Suprapubic skin (tissue), 4 donors: ENCODE results near the gene SRP9. TPM values are rescaled to one million over a fixed set of nuclear protein-coding genes. Genes with fewer than 3 reads are reported as not detected.
"Not testable (repeated sequence)": the region's sequence is repeated elsewhere in the genome, so short reads cannot be mapped to it uniquely, and the experiment has no call there.

Experiments used
- DNase-seq, 2 donors: peaks; one replicate each; pipeline ENCODE4 v3.0.0-alpha.2; 2019; ENCODE audit warnings: low spot score in 2 of 2
- H3K27ac ChIP-seq: fragments of 200-600 bp; sonication (generic); one replicate; pipeline ENCODE4 v1.5.1; 2019
- H3K27me3 ChIP-seq: fragments of 200-600 bp; sonication (generic); one replicate; pipeline ENCODE4 v1.5.1; 2019
- H3K36me3 ChIP-seq: fragments of 200-600 bp; sonication (generic); one replicate; pipeline ENCODE4 v1.5.1; 2019
- H3K4me1 ChIP-seq: fragments of 200-600 bp; sonication (generic); one replicate; pipeline ENCODE4 v1.5.1; 2019
- H3K4me3 ChIP-seq: fragments of 200-600 bp; sonication (generic); one replicate; pipeline ENCODE4 v1.5.1; 2019; ENCODE audit warnings: mild to moderate bottlenecking
- H3K9me3 ChIP-seq: fragments of 200-600 bp; sonication (generic); one replicate; pipeline ENCODE4 v1.5.1; 2019
- CTCF ChIP-seq, 2 donors: fragments of 200-600 bp in 1 of 2; fragments of 450-650 bp in 1 of 2; sonication (generic) in 1 of 2; IDR thresholded peaks; one replicate each; pipeline ENCODE4 v1.5.1; 2016 to 2019; ENCODE audit warnings: antibody characterized with exemption in 2 of 2, mild to moderate bottlenecking in 1 of 2, moderate library complexity in 1 of 2
- EP300 ChIP-seq: sonication (generic); formaldehyde crosslinking; IDR thresholded peaks from one replicate; pipeline ENCODE4 v1.6.1; 2017; ENCODE audit warnings: antibody characterized with exemption
- POLR2A ChIP-seq, 2 donors: fragments of 450-650 bp; IDR thresholded peaks; one replicate each; pipeline ENCODE4 v1.6.1; 2017; ENCODE audit warnings: antibody characterized with exemption in 2 of 2, mild to moderate bottlenecking in 2 of 2, moderate library complexity in 2 of 2
- POLR2AphosphoS5 ChIP-seq, 3 donors: sonication (generic); formaldehyde crosslinking; IDR thresholded peaks; one replicate each; pipeline ENCODE4 v1.6.1; 2017; ENCODE audit warnings: antibody characterized with exemption in 3 of 3
- WGBS: methylation state at CpG from one replicate; pipeline ENCODE4 v1.1.5; 2018; 5-methylcytosine and 5-hydroxymethylcytosine counted together
- total RNA-seq, 4 donors: library from RNA; depleted of rRNA; stranded (reverse); fragments of >200 nt; gene quantifications; one replicate each; pipeline ENCODE4 v1.1.0, GENCODE V29; 2016

The SRP9 gene
- total RNA-seq, 4 donors from 2014 or later = 139 to 162 (median 144) TPM

GRCh38 chr1:225830841-225831240 lies 53.2 kb downstream of the SRP9 start:
- WGBS = 83% methylated on average over 6 of the region's 6 CpGs
- H3K27ac ChIP-seq = no peak overlapping the region
- peaks cover 46% of the 10 kb centered on the region for H3K36me3 ChIP-seq
- peaks cover 14% of the 10 kb centered on the region for H3K4me1 ChIP-seq
- TF ChIP-seq POLR2A (IDR thresholded peaks at IDR 0.05) (no peak), POLR2AphosphoS5 (IDR thresholded peaks at IDR 0.05) (no peak), EP300 (no peak), CTCF (IDR thresholded peaks at IDR 0.05) (no peak)
- no peaks in the 10 kb centered on the region for H3K9me3 ChIP-seq
- DNase-seq = no peak
- no peak overlapping the region for H3K4me3 ChIP-seq
- no peaks in the 10 kb centered on the region for H3K27me3 ChIP-seq

- Histone ChIP-seq H3K27me3 (no peaks in the 10 kb centered on the region), H3K27ac (peak overlapping the region; percentile 64), H3K36me3 (peaks cover 57% of the 10 kb centered on the region), H3K9me3 (no peaks in the 10 kb centered on the region), H3K4me1 (peaks cover 6% of the 10 kb centered on the region), H3K4me3 (no peak overlapping the region)
- TF ChIP-seq EP300 = no peak
- no peak for TF ChIP-seq POLR2A (IDR thresholded peaks at IDR 0.05)
- no peak for TF ChIP-seq CTCF (IDR thresholded peaks at IDR 0.05)
- peak in 1 of 3 donors; percentile 60 for TF ChIP-seq POLR2AphosphoS5 (IDR thresholded peaks at IDR 0.05)
- DNase-seq = no peak
- WGBS = 57% methylated on average over 7 of the region's 7 CpGs
Measured at GRCh38 chr1:225834417-225835329, 57.0 kb downstream of the SRP9 start.

- TF ChIP-seq POLR2A (IDR thresholded peaks at IDR 0.05) = no peak
- no peak for TF ChIP-seq POLR2AphosphoS5 (IDR thresholded peaks at IDR 0.05)
- TF ChIP-seq EP300 = no peak
- no peak for TF ChIP-seq CTCF (IDR thresholded peaks at IDR 0.05)
- peaks cover 54% of the 10 kb centered on the region for H3K36me3 ChIP-seq
- 12% methylated on average over 3 of the region's 3 CpGs for WGBS
- H3K4me3 ChIP-seq = no peak overlapping the region
- no peaks in the 10 kb centered on the region for H3K9me3 ChIP-seq
- peaks cover 6% of the 10 kb centered on the region for H3K4me1 ChIP-seq
- DNase-seq = no peak
- H3K27ac ChIP-seq = no peak overlapping the region
- H3K27me3 ChIP-seq = no peaks in the 10 kb centered on the region
Measured at GRCh38 chr1:225835856-225836255, 58.2 kb downstream of the SRP9 start.

- not testable (repeated sequence) for H3K4me1 ChIP-seq, H3K4me3 ChIP-seq, H3K27me3 ChIP-seq, DNase-seq, H3K27ac ChIP-seq, H3K9me3 ChIP-seq
- 81% methylated on average over 4 of the region's 4 CpGs for WGBS
- peaks cover 53% of the 10 kb centered on the region for H3K36me3 ChIP-seq
Measured at GRCh38 chr1:225836296-225836695, 58.7 kb downstream of the SRP9 start.

- H3K4me3 ChIP-seq = no peak overlapping the region
- H3K9me3 ChIP-seq = no peaks in the 10 kb centered on the region
- no peak overlapping the region for H3K27ac ChIP-seq
- no peak for DNase-seq
- no peak for TF ChIP-seq EP300
- TF ChIP-seq POLR2A (IDR thresholded peaks at IDR 0.05) = no peak
- TF ChIP-seq CTCF (IDR thresholded peaks at IDR 0.05) = no peak
- no peak for TF ChIP-seq POLR2AphosphoS5 (IDR thresholded peaks at IDR 0.05)
- H3K4me1 ChIP-seq = peaks cover 6% of the 10 kb centered on the region
- H3K36me3 ChIP-seq = peaks cover 51% of the 10 kb centered on the region
- 90% methylated on average over 11 of the region's 14 CpGs for WGBS
- no peaks in the 10 kb centered on the region for H3K27me3 ChIP-seq
Measured at GRCh38 chr1:225838793-225839192, 61.2 kb downstream of the SRP9 start.

Other genes with a start within 250 kb of the SRP9 start
- 10 to 100 TPM; 33.5 to 44.6 (median 41.8) TPM for gene ENAH, start 124.7 kb upstream of the SRP9 start, total RNA-seq
- 10 to 100 TPM; 30.3 to 72.8 (median 53.7) TPM for gene EPHX1, start 32.3 kb downstream of the SRP9 start, total RNA-seq
- 100 to 1,000 TPM in 1 of 4 donors, 10 to 100 TPM in 3; 32.6 to 162 (median 48.9) TPM for gene TMEM63A, start 104.6 kb downstream of the SRP9 start, total RNA-seq
- gene LEFTY1, start 111.3 kb downstream of the SRP9 start, total RNA-seq = not detected
- 10 to 100 TPM; 28.8 to 53.8 (median 43.3) TPM for gene PYCR2, start 146.4 kb downstream of the SRP9 start, total RNA-seq
- under 1 TPM in 1 of 4 donors, not detected in 3; 0.26 TPM for gene LEFTY2, start 163.4 kb downstream of the SRP9 start, total RNA-seq
- gene SDE2, start 221.5 kb downstream of the SRP9 start, total RNA-seq = 10 to 100 TPM; 19.7 to 37.2 (median 26.5) TPM